ENCODE results near the gene LNX2.

The LNX2 gene

GRCh38 chr13:27666951-27667350 is 46.6 kb upstream of the LNX2 start:
- CTCF ChIA-PET, result no interaction called here
- Histone ChIP-seq H3K4me1 (ENCODE audit: control insufficient read depth, insufficient read depth, low read length) (no peaks in the 10 kb centered on the region), H3K9me3 (ENCODE audit: control insufficient read depth, insufficient read depth, low read depth, low read length) (no peaks in the 10 kb centered on the region), H3K4me3 (ENCODE audit: low read depth, low read length) (no peak overlapping the region), H3K36me3 (ENCODE audit: control insufficient read depth in 2 of 2, insufficient read depth in 1 of 2, low read length in 2 of 2) (peaks cover 0 to 12% of the 10 kb centered on the region in 2 experiments; a peak in 1 of 3 replicates), H3K27ac (ENCODE audit: extremely low read depth, low read depth, low read length) (no peak overlapping the region)
- POLR2A ChIA-PET, result interaction anchor here (0.6 kb wide), 1 partner anchor 147 kb away, joined by 4 read pairs; no protein-coding TSS in a partner anchor
- TF ChIP-seq ZNF707 (tag by site-specific recombination; IDR thresholded peaks at IDR 0.05) (no peak), ZFP37 (tag by site-specific recombination; IDR thresholded peaks at IDR 0.05) (no peak), ZNF639 (tag by site-specific recombination; IDR thresholded peaks at IDR 0.05) (no peak), CTCF (tag by site-specific recombination; IDR thresholded peaks at IDR 0.05) (no peak), ZNF248 (tag by site-specific recombination; IDR thresholded peaks at IDR 0.05) (no peak), ZNF2 (tag by site-specific recombination; IDR thresholded peaks at IDR 0.05) (no peak), HIC1 (tag by site-specific recombination; IDR thresholded peaks at IDR 0.05) (no peak), ZNF776 (tag by site-specific recombination; IDR thresholded peaks at IDR 0.05; ENCODE audit: borderline replicate concordance) (no peak)

GRCh38 chr13:27665761-27666160 is 45.4 kb upstream of the LNX2 start:
- Histone ChIP-seq H3K36me3 (ENCODE audit: control insufficient read depth in 2 of 2, insufficient read depth in 1 of 2, low read length in 2 of 2) (peaks cover 0 to 12% of the 10 kb centered on the region in 2 experiments; a peak in 1 of 3 replicates), H3K4me1 (ENCODE audit: control insufficient read depth, insufficient read depth, low read length) (no peaks in the 10 kb centered on the region), H3K9me3 (ENCODE audit: control insufficient read depth, insufficient read depth, low read depth, low read length) (no peaks in the 10 kb centered on the region), H3K4me3 (ENCODE audit: low read depth, low read length) (no peak overlapping the region), H3K27ac (ENCODE audit: extremely low read depth, low read depth, low read length) (no peak overlapping the region)
- no peak for TF ChIP-seq ZNF394 (tag by site-specific recombination; IDR thresholded peaks at IDR 0.05; ENCODE audit: borderline replicate concordance)
- TF ChIP-seq ZNF747 (tag by site-specific recombination; IDR thresholded peaks at IDR 0.05), result no peak
- TF ChIP-seq ZNF211 (tag by site-specific recombination; IDR thresholded peaks at IDR 0.05; ENCODE audit: low read depth), result no peak
- TF ChIP-seq SETDB1 (IDR thresholded peaks at IDR 0.05; ENCODE audit: insufficient read length, low read length), result no peak
- no peak for TF ChIP-seq ZNF501 (tag by site-specific recombination; IDR thresholded peaks at IDR 0.05)
- no peak for TF ChIP-seq ZNF362 (tag by site-specific recombination; IDR thresholded peaks at IDR 0.05)
- TF ChIP-seq GFI1B (tag by site-specific recombination; IDR thresholded peaks at IDR 0.05), result no peak
- no peak for TF ChIP-seq ZFP37 (tag by site-specific recombination; IDR thresholded peaks at IDR 0.05)
- no peak for TF ChIP-seq ZNF426 (tag by site-specific recombination; IDR thresholded peaks at IDR 0.05)
- no peak for TF ChIP-seq ZNF792 (tag by site-specific recombination; IDR thresholded peaks at IDR 0.05)
- TF ChIP-seq ZNF133 (tag by site-specific recombination; IDR thresholded peaks at IDR 0.05), result no peak
- ChIA-PET CTCF (interaction anchor here (0.6 to 2.6 kb wide), 2 partner anchors 42 to 161 kb away, joined by 3 to 10 read pairs; no protein-coding TSS in a partner anchor), POLR2A (no interaction called here)

Data from HEK293 (cell line).